HG03108 (cell line): ENCODE data around the gene SHC4.
"Not testable (repeated sequence)": the region's sequence is repeated elsewhere in the genome, so short reads cannot be mapped to it uniquely, and the experiment has no call there.

ENCODE experiments used
- ATAC-seq: cut with Tn5 transposase; IDR thresholded peaks from one replicate; pipeline ENCODE4 v1.9.1; 2021; ENCODE audit warnings: moderate library complexity; ENCODE audit not compliant: unreplicated experiment

SHC4 gene

GRCh38 chr15:48928877-48929538 lies 34.7 kb downstream of the SHC4 start:
- no peak for ATAC-seq

DNA sequence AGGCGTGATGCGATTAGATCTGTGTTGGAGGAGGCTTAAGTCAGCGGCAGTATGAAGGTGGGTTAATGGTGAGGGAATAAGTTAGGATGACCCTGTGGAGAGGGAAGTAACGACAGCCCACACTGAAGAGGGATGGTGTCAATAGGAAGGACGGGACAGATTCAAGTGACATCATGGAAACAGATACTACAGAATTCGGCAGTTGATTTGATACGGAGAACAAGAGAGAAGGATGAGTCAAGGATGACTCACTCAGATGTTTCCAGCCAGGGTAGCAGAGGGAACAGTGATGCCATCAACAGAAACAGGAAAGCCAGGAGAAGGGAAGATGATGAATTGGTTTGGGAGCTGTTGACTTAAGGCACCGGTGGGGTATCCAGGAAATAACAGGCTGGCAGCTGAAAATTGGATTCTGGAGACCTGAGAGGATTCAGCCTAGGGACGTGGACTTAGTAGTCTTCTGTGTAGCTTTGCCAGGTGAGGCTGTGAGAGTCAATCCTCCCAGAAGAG lies 38.0 kb downstream of the SHC4 start:
- ATAC-seq = no peak

DNA sequence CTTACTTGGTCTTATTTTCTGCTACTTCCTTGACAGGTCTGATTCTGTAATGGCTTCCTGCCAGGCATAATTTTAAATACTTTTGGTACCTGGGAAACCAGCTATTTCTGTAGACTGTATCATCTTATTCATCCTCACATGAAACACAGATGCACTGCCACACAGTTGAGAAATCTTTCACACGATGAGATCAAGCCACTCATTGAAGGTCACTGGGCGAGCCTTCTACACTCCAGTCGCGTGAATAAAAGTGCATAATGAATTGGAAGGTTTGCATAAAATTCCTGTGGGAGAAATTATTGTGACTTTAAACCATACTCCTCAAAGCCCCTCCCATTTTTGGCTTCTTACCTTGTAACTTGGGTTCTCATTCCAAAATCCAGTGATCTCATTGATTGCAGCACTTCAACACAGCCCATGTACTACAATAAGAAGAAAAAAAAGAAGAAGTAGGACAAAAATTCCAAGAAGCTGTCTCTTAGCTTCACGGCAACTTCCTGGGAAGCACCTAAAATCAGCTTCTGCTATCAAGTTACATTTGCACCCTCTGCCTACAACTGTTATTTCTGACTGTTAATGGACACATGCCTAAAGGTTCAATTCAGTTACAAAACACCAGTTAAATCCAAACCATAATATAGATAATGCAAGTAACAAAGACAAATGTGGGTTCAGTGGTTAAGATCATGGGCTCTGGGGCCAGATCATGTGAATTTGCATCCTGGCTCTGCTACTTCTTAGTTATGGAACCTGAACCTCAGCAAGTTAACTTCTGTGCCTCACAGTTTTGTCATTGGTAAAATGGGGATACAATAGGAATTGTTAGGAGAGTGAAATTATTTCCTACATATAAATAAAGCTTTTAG lies 39.0 kb downstream of the SHC4 start:
- no peak for ATAC-seq

- no peak for ATAC-seq
These were observed 41.7 kb downstream of the SHC4 start for GRCh38 chr15:48922046-48922445.

DNA sequence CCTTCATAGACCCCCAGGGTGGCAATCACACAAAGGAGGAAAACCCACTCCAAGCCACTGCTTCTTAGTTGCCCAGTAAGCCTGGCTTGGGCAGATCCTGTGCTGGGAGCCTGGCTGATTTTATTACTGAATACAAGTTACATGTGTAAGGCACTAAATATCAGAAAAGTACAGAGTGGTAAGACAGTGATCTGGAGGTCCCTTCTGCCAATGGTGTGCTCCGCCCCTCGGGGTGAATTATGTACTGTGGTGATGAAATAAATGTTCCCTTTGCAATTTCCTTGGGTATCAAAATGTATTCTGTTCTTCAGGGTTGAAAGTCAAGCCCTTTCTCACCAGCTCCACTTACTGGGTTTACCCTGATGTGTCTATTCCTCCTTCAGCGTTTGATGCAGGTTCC lies 47.0 kb downstream of the SHC4 start:
- no peak for ATAC-seq

DNA sequence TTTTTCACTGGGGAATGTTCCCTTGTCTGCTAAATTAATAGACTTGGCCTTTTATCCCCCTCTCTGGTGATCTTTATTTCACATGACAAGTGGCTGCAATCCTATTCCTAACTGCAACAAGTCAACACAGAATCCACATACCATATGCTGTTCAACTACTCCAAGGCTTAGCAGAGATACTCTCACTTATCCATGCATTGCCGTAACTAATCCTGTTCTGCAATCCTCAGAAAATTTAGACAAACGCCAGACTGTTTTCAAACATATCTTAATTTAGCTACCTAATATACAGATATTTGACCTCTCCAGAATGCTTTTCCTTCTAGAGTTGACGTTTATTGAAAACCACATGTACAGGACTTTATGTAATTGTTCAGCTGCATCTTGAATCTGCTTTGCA lies 47.9 kb downstream of the SHC4 start:
- no peak for ATAC-seq

DNA sequence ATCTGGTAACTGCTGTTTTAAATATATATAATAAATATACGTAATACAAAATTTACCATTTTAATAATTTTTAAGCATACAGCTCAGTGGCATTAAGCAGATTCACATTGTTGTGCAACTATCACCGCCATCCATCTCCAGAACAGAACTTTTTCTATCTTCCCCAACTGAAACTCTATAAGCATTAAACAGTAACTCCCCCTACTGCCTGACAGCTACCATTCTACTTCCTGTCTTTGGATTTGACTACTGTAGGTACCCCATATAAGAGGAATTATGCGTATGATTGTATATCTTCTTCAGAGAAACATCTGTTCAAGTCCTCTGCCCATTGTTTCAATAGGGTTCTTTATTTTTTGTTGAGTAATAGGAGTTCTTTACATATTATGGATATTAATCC lies 49.0 kb downstream of the SHC4 start:
- ATAC-seq = no peak

DNA sequence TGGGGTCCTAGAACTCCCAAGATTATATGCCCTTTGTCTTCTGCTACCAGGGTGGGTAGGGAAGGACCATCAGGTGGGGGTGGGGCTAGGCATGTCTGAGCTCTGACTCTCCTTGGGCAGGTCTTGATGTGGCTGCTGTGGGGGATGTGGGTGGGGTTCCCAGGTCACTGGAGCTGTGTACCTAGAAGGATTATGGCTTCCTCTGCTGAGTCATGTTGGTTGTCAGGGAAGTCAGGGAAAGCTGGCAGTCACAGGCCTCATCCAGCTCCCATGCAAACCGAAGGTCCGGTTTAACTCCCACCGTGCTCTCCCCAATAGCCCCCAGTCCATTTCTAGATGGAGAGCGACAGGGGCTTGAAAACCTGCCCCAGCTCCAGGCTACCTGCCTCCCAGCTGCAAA lies 50.6 kb downstream of the SHC4 start:
- no peak for ATAC-seq

GRCh38 chr15:48910554-48910953 lies 53.2 kb downstream of the SHC4 start:
- ATAC-seq = not testable (repeated sequence)

DNA sequence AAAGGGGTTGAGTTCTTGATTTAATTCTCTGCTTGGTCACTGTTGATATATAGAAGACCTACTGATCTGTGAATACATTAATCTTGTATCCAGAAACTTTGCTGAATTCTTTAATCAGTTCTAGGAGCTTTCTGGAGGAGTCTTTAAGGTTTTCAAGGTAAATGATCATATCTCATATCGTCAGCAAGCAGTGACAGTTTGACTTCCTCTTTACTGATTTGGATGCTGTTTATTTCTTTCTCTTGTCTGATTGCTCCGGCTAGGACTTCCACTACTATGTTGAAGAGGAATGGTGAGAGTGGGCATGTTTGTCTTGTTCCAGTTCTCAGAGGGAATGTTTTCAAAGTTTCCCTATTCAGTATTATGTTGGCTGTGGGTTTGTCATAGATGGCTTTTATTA lies 54.4 kb downstream of the SHC4 start:
- not testable (repeated sequence) for ATAC-seq

DNA sequence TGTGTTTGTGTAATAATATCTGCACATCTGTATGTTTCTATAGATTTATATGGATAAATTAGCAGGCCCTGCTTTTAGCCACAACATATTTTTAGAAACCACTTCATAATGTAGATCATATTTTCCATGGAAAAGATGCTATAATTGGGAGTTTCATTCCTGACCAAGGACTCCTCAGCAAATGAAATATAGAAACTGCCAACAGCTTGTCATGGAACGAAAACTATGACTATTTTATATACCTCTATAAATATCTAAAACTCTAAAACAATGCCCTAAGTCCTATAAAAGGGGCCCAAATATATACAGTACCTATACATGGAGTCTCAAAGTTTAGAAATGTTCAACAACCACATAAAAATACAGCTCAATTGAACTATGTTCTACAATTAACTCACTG lies 57.9 kb downstream of the SHC4 start:
- no peak for ATAC-seq

DNA sequence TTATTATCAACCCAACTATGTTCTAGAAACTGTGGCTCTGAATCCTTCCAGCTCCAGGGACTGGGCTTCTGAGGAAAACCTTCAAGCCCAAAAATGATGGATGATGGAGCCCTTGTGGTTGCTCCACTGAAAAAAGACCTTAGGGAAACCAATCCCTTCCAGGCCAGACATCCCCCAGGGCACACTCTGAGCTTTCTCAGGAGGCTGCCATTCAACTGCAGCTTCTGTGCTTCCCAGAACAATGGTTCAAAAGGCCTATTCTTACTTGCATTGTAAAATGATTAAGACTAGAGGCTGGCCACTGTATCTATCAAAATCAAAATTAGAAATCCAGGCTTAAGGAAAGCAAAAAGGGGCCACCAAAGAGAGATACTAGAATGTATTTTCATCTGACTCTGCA lies 58.5 kb downstream of the SHC4 start:
- no peak for ATAC-seq

- no peak for ATAC-seq
These were observed 59.0 kb downstream of the SHC4 start for GRCh38 chr15:48904758-48905157.

- no peak for ATAC-seq
These were observed 63.9 kb downstream of the SHC4 start for GRCh38 chr15:48899793-48900192.

DNA sequence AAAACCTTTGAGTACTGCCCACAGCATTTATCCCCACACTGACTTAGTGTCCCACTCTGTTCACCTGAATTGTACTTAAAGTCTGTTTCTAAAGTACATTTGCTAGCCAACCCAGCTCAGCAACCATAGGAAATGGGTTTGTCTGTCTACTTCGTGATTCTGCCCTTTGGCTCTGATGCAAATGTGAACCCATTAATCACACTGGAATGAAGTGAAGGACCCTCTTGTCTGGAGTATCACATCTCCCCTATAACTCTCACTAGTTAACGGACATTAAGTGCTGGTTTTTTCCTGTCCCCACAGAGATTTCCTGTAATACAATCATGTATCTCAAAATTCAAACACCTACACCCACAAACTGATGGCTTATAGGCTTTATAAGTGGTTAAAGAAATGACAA lies 65.3 kb downstream of the SHC4 start:
- ATAC-seq = no peak

DNA sequence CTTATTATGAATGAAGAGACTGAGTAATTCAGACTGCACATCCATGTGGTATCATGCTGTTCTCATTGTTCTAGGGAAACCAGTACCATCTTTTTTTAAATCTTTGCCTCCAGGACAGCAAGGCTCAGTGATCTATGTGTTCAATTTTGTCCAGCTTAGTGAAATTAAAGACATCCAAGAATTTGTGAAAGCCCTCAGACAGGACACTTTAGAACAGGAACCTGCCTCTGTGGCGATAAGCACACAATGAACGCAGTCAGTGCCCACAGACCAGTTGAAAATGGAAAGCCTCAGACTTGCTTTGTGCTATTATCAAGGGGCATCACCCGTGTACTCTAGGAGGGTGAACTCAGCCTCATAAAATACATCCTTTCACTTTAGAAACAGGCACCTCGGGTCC lies 65.7 kb downstream of the SHC4 start:
- no peak for ATAC-seq

GRCh38 chr15:48896869-48897814 lies 66.6 kb downstream of the SHC4 start:
- no peak for ATAC-seq

DNA sequence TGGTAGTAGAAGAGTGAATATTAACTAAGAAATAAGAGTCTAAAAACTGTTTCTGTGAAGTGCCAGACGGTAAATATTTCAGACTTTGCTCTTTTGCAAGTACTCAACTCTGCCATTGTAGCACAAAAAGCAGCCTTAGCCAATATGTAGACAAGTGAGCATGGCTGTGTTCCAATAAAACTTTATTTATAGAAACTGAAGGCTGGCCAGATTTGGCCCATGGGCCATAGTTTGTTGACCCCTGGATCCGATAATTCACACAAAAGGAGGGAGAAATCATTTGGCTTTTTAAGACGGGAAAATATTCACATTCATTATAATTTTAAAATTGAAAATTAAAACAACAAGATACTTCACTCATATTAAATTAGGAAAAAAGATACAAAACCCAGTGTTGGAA lies 70.4 kb downstream of the SHC4 start:
- ATAC-seq = no peak

GRCh38 chr15:48891232-48891765 lies 72.4 kb downstream of the SHC4 start:
- no peak for ATAC-seq

DNA sequence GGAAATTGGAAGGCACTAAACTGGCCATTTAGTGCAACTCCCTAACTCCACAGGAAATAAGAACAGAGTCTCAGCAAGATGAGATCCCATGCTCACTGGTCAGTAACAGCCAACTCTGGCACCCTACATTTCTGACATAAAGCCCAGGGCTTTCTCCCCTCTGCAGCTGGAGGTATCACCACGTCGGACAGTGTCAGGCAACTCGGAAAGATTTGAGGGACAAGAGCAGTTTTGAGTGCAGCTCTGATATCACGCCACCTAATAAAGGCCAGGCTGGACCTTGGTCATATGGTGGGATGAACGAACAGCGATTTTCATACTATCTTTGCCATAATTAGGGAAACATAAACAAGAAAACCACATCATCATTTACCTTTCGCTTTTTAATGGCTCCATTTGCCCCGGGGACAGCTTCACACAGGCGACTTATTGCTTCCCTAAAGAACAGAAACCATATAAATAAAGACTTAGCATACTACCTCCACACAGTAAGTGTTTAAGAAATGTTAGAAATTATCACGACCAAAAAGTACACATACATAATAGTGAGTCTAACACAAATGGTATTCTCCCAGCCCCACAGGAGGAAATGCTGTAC lies 73.2 kb downstream of the SHC4 start:
- no peak for ATAC-seq

DNA sequence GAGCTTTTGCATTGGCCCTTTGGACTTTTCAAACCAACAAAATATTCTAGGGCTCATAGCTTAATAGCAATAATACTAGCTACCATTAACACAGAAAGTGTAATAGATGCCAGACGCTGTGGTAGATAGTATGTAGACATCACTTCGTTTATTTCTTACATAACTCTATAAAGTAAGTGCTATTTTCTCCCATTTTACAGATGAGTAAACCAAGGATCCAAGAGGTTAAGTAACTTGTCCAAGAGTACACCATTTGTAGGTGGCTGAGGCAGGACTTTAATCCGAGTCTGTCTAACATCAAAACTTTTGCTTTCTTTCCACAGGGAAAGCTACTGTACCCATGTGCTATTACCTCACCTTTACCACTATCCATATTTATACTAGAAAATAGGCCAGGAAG lies 73.8 kb downstream of the SHC4 start:
- ATAC-seq = no peak
